Stimulated activated naive B cell treated with anti-CD40 and anti-IgM and Interleukin-4, amounts not matched to agents 10 μg/mL and 1 μg/mL and 100 μg/mL, for 72 hours (primary cell): ENCODE measurements around the gene SLC8A1.
A peak's percentile ranks its signal among the peaks of the same experiment; 100 is the strongest.

Experiments
- ATAC-seq, 2 donors: fragments of 150-1000 bp; cut with Tn5 transposase; replicated peaks; 2 replicates each; pipeline ENCODE4 v1.10.0; 2021; ENCODE audit warnings: moderate library complexity in 1 of 2
- DNase-seq: peaks from one replicate; pipeline ENCODE4 v3.0.0; 2021
- H3K27ac Mint-ChIP-seq: one replicate; pipeline ENCODE4 v1.8.0; 2022; ENCODE audit warnings: mild to moderate bottlenecking, mixed read lengths
- H3K27me3 Mint-ChIP-seq, 2 donors: one replicate each; pipeline ENCODE4 v1.8.0; 2022; ENCODE audit warnings: mixed read lengths in 2 of 2
- H3K36me3 Mint-ChIP-seq, 2 donors: one replicate each; pipeline ENCODE4 v1.8.0; 2022; ENCODE audit warnings: mixed read lengths in 2 of 2, mild to moderate bottlenecking in 1 of 2
- H3K4me1 Mint-ChIP-seq, 2 donors: one replicate each; pipeline ENCODE4 v1.8.0; 2022; ENCODE audit warnings: mixed read lengths in 2 of 2, mild to moderate bottlenecking in 1 of 2
- H3K4me3 Mint-ChIP-seq, 2 donors: one replicate each; pipeline ENCODE4 v1.8.0; 2022; ENCODE audit warnings: mild to moderate bottlenecking in 2 of 2, mixed read lengths in 2 of 2, moderate library complexity in 1 of 2
- H3K9me3 Mint-ChIP-seq, 2 donors: one replicate each; pipeline ENCODE4 v1.8.0; 2022; ENCODE audit warnings: mixed read lengths in 2 of 2, mild to moderate bottlenecking in 1 of 2

SLC8A1 gene

DNA sequence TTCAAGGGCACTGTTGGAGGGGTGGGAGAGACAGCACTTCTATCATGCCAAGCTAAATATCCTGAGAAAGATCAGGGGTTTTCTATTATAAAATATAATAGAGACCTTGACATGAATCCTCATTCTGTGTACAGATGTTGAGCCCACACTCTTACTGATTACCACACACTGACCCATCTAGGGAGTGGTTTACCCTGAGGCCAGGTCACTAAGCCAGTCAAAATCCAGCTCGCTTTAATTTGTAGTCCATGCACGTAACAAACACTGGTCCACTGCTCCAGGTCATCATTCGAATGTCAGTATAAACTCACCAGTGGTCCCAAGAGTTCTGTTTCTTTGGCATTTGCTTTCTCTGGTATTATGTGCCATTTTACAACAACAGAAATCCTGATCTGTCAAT lies 96.4 kb downstream of the SLC8A1 start:
- ATAC-seq (no peak), DNase-seq (no peak)
- Mint-ChIP-seq H3K36me3 (no peaks in the 10 kb centered on the region), H3K27ac (no peak overlapping the region), H3K9me3 (no peaks in the 10 kb centered on the region), H3K27me3 (no peaks in the 10 kb centered on the region), H3K4me3 (no peak overlapping the region), H3K4me1 (peaks cover 0 to under 1% of the 10 kb centered on the region in 2 donors)

DNA sequence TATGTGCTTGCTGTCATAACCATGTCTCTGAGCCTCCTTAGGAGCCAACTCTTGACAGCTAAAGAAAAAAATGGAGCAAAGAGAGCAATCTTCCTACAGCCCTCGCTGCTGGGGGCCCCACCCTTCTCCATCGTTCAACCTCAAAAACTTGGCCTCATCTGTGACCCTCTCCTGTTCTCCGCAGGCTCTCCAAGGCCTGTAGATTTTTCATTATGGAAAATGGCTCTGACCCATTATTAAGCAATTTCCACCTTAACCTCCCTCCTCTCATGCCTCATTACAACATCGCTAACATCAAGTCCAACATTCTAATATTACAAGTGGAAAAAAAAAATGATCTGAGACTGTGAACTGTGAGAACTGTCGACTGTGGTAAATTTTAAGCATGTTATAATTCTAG lies 98.7 kb downstream of the SLC8A1 start:
- DNase-seq (no peak), ATAC-seq (no peak)
- Mint-ChIP-seq H3K9me3 (no peaks in the 10 kb centered on the region), H3K36me3 (no peaks in the 10 kb centered on the region), H3K4me1 (no peaks in the 10 kb centered on the region), H3K27ac (no peak overlapping the region), H3K27me3 (no peaks in the 10 kb centered on the region), H3K4me3 (no peak overlapping the region)

DNA sequence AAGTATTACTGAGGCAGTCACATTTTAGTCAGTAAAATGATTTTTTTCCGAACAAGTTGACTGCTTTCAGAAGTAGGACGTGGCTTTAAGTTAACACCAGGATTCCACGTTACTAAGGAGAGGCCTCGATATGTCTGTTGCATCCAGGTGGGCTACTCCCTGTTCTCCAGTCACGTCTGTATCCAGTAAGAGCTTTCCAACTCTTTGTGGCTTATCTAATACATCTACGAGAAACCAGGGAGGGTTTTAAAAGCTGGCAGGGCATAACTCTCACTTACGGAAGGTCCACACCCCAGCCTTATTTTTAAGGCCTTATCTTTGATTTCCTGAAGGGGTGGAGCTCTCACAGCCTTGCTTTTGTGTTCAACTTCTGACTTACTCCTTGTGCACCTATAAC lies 99.2 kb downstream of the SLC8A1 start:
- Mint-ChIP-seq H3K27ac (no peak overlapping the region), H3K27me3 (no peaks in the 10 kb centered on the region), H3K4me1 (no peaks in the 10 kb centered on the region), H3K9me3 (no peaks in the 10 kb centered on the region), H3K4me3 (no peak overlapping the region), H3K36me3 (no peaks in the 10 kb centered on the region)
- DNase-seq (no peak), ATAC-seq (no peak)

- no peak for DNase-seq
- ATAC-seq = no peak
- H3K4me1 Mint-ChIP-seq = peaks cover 1 to 2% of the 10 kb centered on the region in 2 donors
- no peaks in the 10 kb centered on the region for H3K27me3 Mint-ChIP-seq
- no peaks in the 10 kb centered on the region for H3K9me3 Mint-ChIP-seq
- no peak overlapping the region for H3K4me3 Mint-ChIP-seq
- no peak overlapping the region for H3K27ac Mint-ChIP-seq
- H3K36me3 Mint-ChIP-seq = no peaks in the 10 kb centered on the region
Measured at GRCh38 chr2:40352041-40352702, 99.7 kb downstream of the SLC8A1 start.

DNA sequence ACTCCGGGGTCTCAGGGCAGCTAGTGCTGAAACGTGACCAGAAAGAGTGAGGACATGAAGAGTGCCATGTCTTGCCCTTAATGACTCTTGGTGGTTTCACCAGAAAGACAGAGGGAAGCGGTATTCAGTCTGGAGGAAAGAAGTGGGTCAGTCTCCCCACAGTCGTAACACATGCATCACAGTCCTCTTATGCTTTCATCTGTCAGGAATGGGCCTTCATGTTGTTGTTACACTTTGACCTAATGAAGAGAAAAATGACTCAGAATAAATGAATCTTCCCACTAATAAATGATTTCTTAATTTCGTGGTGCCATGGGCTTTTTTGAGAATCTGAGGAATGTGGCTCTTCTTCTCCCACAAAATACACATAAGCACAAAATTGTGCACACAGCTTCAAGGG lies 103.2 kb downstream of the SLC8A1 start:
- no peak overlapping the region for H3K27ac Mint-ChIP-seq
- no peak overlapping the region for H3K4me3 Mint-ChIP-seq
- DNase-seq (no peak), ATAC-seq (no peak)
- H3K4me1 Mint-ChIP-seq = peaks cover 4 to 12% of the 10 kb centered on the region in 2 donors
- no peaks in the 10 kb centered on the region for H3K36me3 Mint-ChIP-seq
- no peaks in the 10 kb centered on the region for H3K27me3 Mint-ChIP-seq
- no peaks in the 10 kb centered on the region for H3K9me3 Mint-ChIP-seq

GRCh38 chr2:40348038-40348437 lies 103.9 kb downstream of the SLC8A1 start:
- no peaks in the 10 kb centered on the region for H3K9me3 Mint-ChIP-seq
- no peak overlapping the region for H3K4me3 Mint-ChIP-seq
- DNase-seq (no peak), ATAC-seq (no peak)
- H3K36me3 Mint-ChIP-seq = no peaks in the 10 kb centered on the region
- peaks cover 4 to 12% of the 10 kb centered on the region in 2 donors for H3K4me1 Mint-ChIP-seq
- no peaks in the 10 kb centered on the region for H3K27me3 Mint-ChIP-seq
- H3K27ac Mint-ChIP-seq = no peak overlapping the region

GRCh38 chr2:40346535-40347354 lies 105.1 kb downstream of the SLC8A1 start:
- ATAC-seq (peak; percentile 89), DNase-seq (no peak)
- Mint-ChIP-seq H3K27me3 (no peaks in the 10 kb centered on the region), H3K36me3 (no peaks in the 10 kb centered on the region), H3K4me3 (no peak overlapping the region), H3K9me3 (no peaks in the 10 kb centered on the region), H3K27ac (no peak overlapping the region), H3K4me1 (peaks cover 4 to 12% of the 10 kb centered on the region in 2 donors)

GRCh38 chr2:40344364-40344763 lies 107.5 kb downstream of the SLC8A1 start:
- H3K4me1 Mint-ChIP-seq = peaks cover 4 to 12% of the 10 kb centered on the region in 2 donors
- no peaks in the 10 kb centered on the region for H3K9me3 Mint-ChIP-seq
- no peak overlapping the region for H3K4me3 Mint-ChIP-seq
- DNase-seq (no peak), ATAC-seq (no peak)
- H3K27me3 Mint-ChIP-seq = no peaks in the 10 kb centered on the region
- H3K27ac Mint-ChIP-seq = no peak overlapping the region
- no peaks in the 10 kb centered on the region for H3K36me3 Mint-ChIP-seq

- Mint-ChIP-seq H3K9me3 (no peaks in the 10 kb centered on the region), H3K4me3 (no peak overlapping the region), H3K4me1 (peaks cover 4 to 12% of the 10 kb centered on the region in 2 donors), H3K36me3 (no peaks in the 10 kb centered on the region), H3K27me3 (no peaks in the 10 kb centered on the region), H3K27ac (no peak overlapping the region)
- DNase-seq (no peak), ATAC-seq (no peak)
Measured at GRCh38 chr2:40343902-40344301, 108.0 kb downstream of the SLC8A1 start.

GRCh38 chr2:40341198-40341597 lies 110.7 kb downstream of the SLC8A1 start:
- no peaks in the 10 kb centered on the region for H3K36me3 Mint-ChIP-seq
- H3K27me3 Mint-ChIP-seq = no peaks in the 10 kb centered on the region
- no peak overlapping the region for H3K4me3 Mint-ChIP-seq
- no peak for ATAC-seq
- peaks cover 0 to under 1% of the 10 kb centered on the region in 2 donors for H3K4me1 Mint-ChIP-seq
- H3K9me3 Mint-ChIP-seq = no peaks in the 10 kb centered on the region
- no peak overlapping the region for H3K27ac Mint-ChIP-seq
- DNase-seq = no peak

- H3K27ac Mint-ChIP-seq = no peak overlapping the region
- no peaks in the 10 kb centered on the region for H3K9me3 Mint-ChIP-seq
- H3K27me3 Mint-ChIP-seq = no peaks in the 10 kb centered on the region
- no peaks in the 10 kb centered on the region for H3K4me1 Mint-ChIP-seq
- H3K4me3 Mint-ChIP-seq = no peak overlapping the region
- no peaks in the 10 kb centered on the region for H3K36me3 Mint-ChIP-seq
- ATAC-seq = no peak
- DNase-seq = no peak
Measured at GRCh38 chr2:40339026-40339425, 112.9 kb downstream of the SLC8A1 start.

- H3K9me3 Mint-ChIP-seq = no peaks in the 10 kb centered on the region
- H3K36me3 Mint-ChIP-seq = no peaks in the 10 kb centered on the region
- H3K27me3 Mint-ChIP-seq = no peaks in the 10 kb centered on the region
- peaks cover 0 to 2% of the 10 kb centered on the region in 2 donors for H3K4me1 Mint-ChIP-seq
- no peak overlapping the region for H3K4me3 Mint-ChIP-seq
- no peak overlapping the region for H3K27ac Mint-ChIP-seq
- ATAC-seq (peak; percentile 23 to 34), DNase-seq (no peak)
Measured at GRCh38 chr2:40332191-40332826, 119.6 kb downstream of the SLC8A1 start.

GRCh38 chr2:40330096-40330495 lies 121.8 kb downstream of the SLC8A1 start:
- ATAC-seq = no peak
- DNase-seq = no peak
- Mint-ChIP-seq H3K36me3 (no peaks in the 10 kb centered on the region), H3K4me1 (peaks cover 0 to 2% of the 10 kb centered on the region in 2 donors), H3K27me3 (no peaks in the 10 kb centered on the region), H3K4me3 (no peak overlapping the region), H3K27ac (no peak overlapping the region), H3K9me3 (peaks cover 0 to 2% of the 10 kb centered on the region in 2 donors)

GRCh38 chr2:40329739-40330030 lies 122.2 kb downstream of the SLC8A1 start:
- no peak overlapping the region for H3K27ac Mint-ChIP-seq
- no peak for DNase-seq

GRCh38 chr2:40325116-40325515 lies 126.8 kb downstream of the SLC8A1 start:
- DNase-seq (no peak), ATAC-seq (no peak)
- H3K9me3 Mint-ChIP-seq = peaks cover 0 to 2% of the 10 kb centered on the region in 2 donors
- H3K27me3 Mint-ChIP-seq = no peaks in the 10 kb centered on the region
- peaks cover 0 to 2% of the 10 kb centered on the region in 2 donors for H3K4me1 Mint-ChIP-seq
- no peak overlapping the region for H3K4me3 Mint-ChIP-seq
- no peaks in the 10 kb centered on the region for H3K36me3 Mint-ChIP-seq
- H3K27ac Mint-ChIP-seq = no peak overlapping the region

More at GRCh38 chr2:40329739-40330030, 122.2 kb downstream of the SLC8A1 start:
- Mint-ChIP-seq H3K9me3 (peaks cover 0 to 2% of the 10 kb centered on the region in 2 donors), H3K36me3 (no peaks in the 10 kb centered on the region), H3K4me3 (no peak overlapping the region), H3K27me3 (no peaks in the 10 kb centered on the region), H3K4me1 (peaks cover 0 to 2% of the 10 kb centered on the region in 2 donors)
- ATAC-seq = no peak
